NCI-H1092 treated with DMSO at 0.1 percent for 48 hours (cell line): ENCODE measurements around the gene MPP3.
"Not testable (repeated sequence)": the region's sequence is repeated elsewhere in the genome, so short reads cannot be mapped to it uniquely, and the experiment has no call there.

ENCODE experiments used
- DNase-seq: peaks from one replicate; lab custom pipeline; 2025; lab: John Stamatoyannopoulos, UW

The MPP3 gene

GRCh38 chr17:43861960-43862359, 29.0 kb upstream of the MPP3 start:
- DNase-seq, result no peak

- DNase-seq, result no peak
Observed at GRCh38 chr17:43860927-43861622, 28.1 kb upstream of the MPP3 start.

GRCh38 chr17:43860077-43860725, 27.3 kb upstream of the MPP3 start:
- no peak for DNase-seq

- DNase-seq, result no peak
Observed at GRCh38 chr17:43857957-43858600, 25.1 kb upstream of the MPP3 start.

GRCh38 chr17:43857141-43857540, 24.2 kb upstream of the MPP3 start:
- no peak for DNase-seq

GRCh38 chr17:43856141-43856540, 23.2 kb upstream of the MPP3 start:
- DNase-seq, result no peak

GRCh38 chr17:43855061-43855460, 22.1 kb upstream of the MPP3 start:
- no peak for DNase-seq

GRCh38 chr17:43854498-43854897, 21.6 kb upstream of the MPP3 start:
- no peak for DNase-seq

GRCh38 chr17:43853546-43853945, 20.6 kb upstream of the MPP3 start:
- no peak for DNase-seq

- no peak for DNase-seq
Observed at GRCh38 chr17:43852571-43852970, 19.6 kb upstream of the MPP3 start.

- no peak for DNase-seq
Observed at GRCh38 chr17:43849116-43849515, 16.2 kb upstream of the MPP3 start.

- no peak for DNase-seq
Observed at GRCh38 chr17:43848601-43849000, 15.7 kb upstream of the MPP3 start.

GRCh38 chr17:43846963-43847371, 14.0 kb upstream of the MPP3 start, which contains the start of gene CD300LG:
TSS of gene CD300LG (plus strand) at chr17:43847176. CDS start at chr17:43847217, 41 bp downstream.
- DNase-seq, result no peak

GRCh38 chr17:43846221-43846712, 13.3 kb upstream of the MPP3 start:
- DNase-seq, result peak; percentile 27

GRCh38 chr17:43845766-43846165, 12.8 kb upstream of the MPP3 start:
- DNase-seq, result no peak

GRCh38 chr17:43844241-43844640, 11.3 kb upstream of the MPP3 start:
- DNase-seq, result no peak

GRCh38 chr17:43842975-43843325, 10.0 kb upstream of the MPP3 start:
- DNase-seq, result no peak

GRCh38 chr17:43842091-43842974, 9.4 kb upstream of the MPP3 start:
- DNase-seq, result not testable (repeated sequence)

GRCh38 chr17:43841282-43841681, 8.3 kb upstream of the MPP3 start:
- DNase-seq, result no peak

GRCh38 chr17:43840814-43841213, 7.9 kb upstream of the MPP3 start:
- DNase-seq, result no peak

GRCh38 chr17:43839670-43840108, 6.7 kb upstream of the MPP3 start:
- DNase-seq, result peak; percentile 91

GRCh38 chr17:43834106-43834505, 1.2 kb upstream of the MPP3 start:
- DNase-seq, result no peak
